A549 (cell line): ENCODE data around the gene TUNAR. TPM values are rescaled to one million over a fixed set of nuclear protein-coding genes. Genes with fewer than 3 reads are reported as not detected.

Source experiments
- ATAC-seq, 2 experiments: fragments of 200-7000 bp in 1 of 2; fragments of >200 bp in 1 of 2; cut with Nextera tagmentation in 1 of 2; cut with Tn5 transposase in 1 of 2; 3 replicates each; pipeline versions ENCODE4 v1.8.0 to v1.9.1; 2018 to 2020; ENCODE audit warnings: mild to moderate bottlenecking in 1 of 2, moderate library complexity in 1 of 2
- CTCF ChIA-PET: fragments of 300-600 bp; sonication (Branson Sonifier 250); formaldehyde crosslinking; extraction: SDS; loops from one replicate; lab custom pipeline; 2021; ENCODE audit warnings: antibody characterized with exemption, inconsistent platforms; lab: Yijun Ruan, JAX
- POLR2A ChIA-PET: fragments of 350-600 bp; formaldehyde crosslinking; extraction: SDS; loops from one replicate; lab custom pipeline; 2021; ENCODE audit warnings: antibody characterized with exemption, inconsistent platforms; lab: Yijun Ruan, JAX
- DNase-seq, 2 experiments: peaks; one replicate each; pipeline versions ENCODE4 v3.0.0 to v3.0.0-alpha.2; 2011 to 2016; ENCODE audit warnings: low read depth in 1 of 2, low spot score in 1 of 2
- FAIRE-seq: peaks from 2 replicates; lab custom pipeline; 2011; peaks lifted over from hg19 to GRCh38; lab: Jason Lieb, UNC
- H3K27ac ChIP-seq, 2 experiments: fragments of >200 bp; sonication (Bioruptor Twin); formaldehyde crosslinking; 3 replicates each; pipeline ENCODE4 v1.5.1; 2016 to 2017
- H3K4me1 ChIP-seq: fragments of >200 bp; sonication (Bioruptor Twin); formaldehyde crosslinking; 3 replicates; pipeline ENCODE4 v1.6.1; 2016
- H3K4me2 ChIP-seq: fragments of >200 bp; sonication (Bioruptor Twin); formaldehyde crosslinking; 3 replicates; pipeline ENCODE4 v1.6.1; 2016
- H3K4me3 ChIP-seq: fragments of >200 bp; sonication (Bioruptor Twin); formaldehyde crosslinking; 3 replicates; pipeline ENCODE4 v1.5.1; 2016
- H3K9me3 ChIP-seq: fragments of >200 bp; sonication (Bioruptor Twin); formaldehyde crosslinking; 3 replicates; pipeline ENCODE4 v1.6.1; 2016
- BCL3 ChIP-seq: fragments of >200 bp; sonication (Bioruptor Twin); formaldehyde crosslinking; IDR thresholded peaks from 3 replicates; pipeline ENCODE4 v1.6.1; 2016
- BHLHE40 ChIP-seq: IDR thresholded peaks from 2 replicates; pipeline ENCODE4 v1.6.1; 2012; ENCODE audit warnings: low read depth, low read length, inconsistent platforms
- CHD2 ChIP-seq: fragments of 150-350 bp; IDR thresholded peaks from 2 replicates; pipeline ENCODE4 v1.6.1; 2014; ENCODE audit warnings: low read length; ENCODE audit not compliant: partially characterized antibody
- CHD4 ChIP-seq: fragments of 200-600 bp; sonication (generic); IDR thresholded peaks from 2 replicates; pipeline ENCODE4 v1.6.1; 2016; ENCODE audit warnings: antibody characterized with exemption, mild to moderate bottlenecking, borderline replicate concordance
- CTCF ChIP-seq: fragments of >200 bp; sonication (Bioruptor Twin); formaldehyde crosslinking; IDR thresholded peaks from 3 replicates; pipeline ENCODE4 v1.5.1; 2016
- E2F6 ChIP-seq: IDR thresholded peaks from 2 replicates; pipeline ENCODE4 v1.6.1; 2012; ENCODE audit warnings: low read depth, borderline replicate concordance
- EHF ChIP-seq: fragments of 250-450 bp; sonication (Bioruptor Pico); IDR thresholded peaks from 2 replicates; pipeline ENCODE4 v1.5.0; 2020; ENCODE audit warnings: mild to moderate bottlenecking
- EHMT2 ChIP-seq: fragments of 200-600 bp; sonication (generic); IDR thresholded peaks from 2 replicates; pipeline ENCODE4 v1.6.1; 2016; ENCODE audit warnings: antibody characterized with exemption, low read depth, mild to moderate bottlenecking, moderate library complexity
- EP300 ChIP-seq, 2 experiments: fragments of >200 bp; sonication (Bioruptor Twin); formaldehyde crosslinking; IDR thresholded peaks; 2 replicates in 1 of 2; 3 replicates in 1 of 2; pipeline ENCODE4 v1.6.1; 2016 to 2017
- FOSL2 ChIP-seq, 2 experiments: fragments of 450-650 bp in 1 of 2; fragments of >200 bp in 1 of 2; sonication (Bioruptor Twin) in 1 of 2; formaldehyde crosslinking; IDR thresholded peaks; 2 replicates each; pipeline versions ENCODE4 v1.5.0 to v1.6.1; 2016 to 2020; ENCODE audit warnings: mild to moderate bottlenecking in 1 of 2, moderate library complexity in 1 of 2
- FOXS1 ChIP-seq: fragments of 250-450 bp; sonication (Bioruptor Pico); IDR thresholded peaks from 2 replicates; pipeline ENCODE4 v1.5.0; 2020; ENCODE audit warnings: mild to moderate bottlenecking, moderate library complexity
- HDAC2 ChIP-seq: fragments of 200-600 bp; sonication (generic); IDR thresholded peaks from 2 replicates; pipeline ENCODE4 v1.6.1; 2016
- HES2 ChIP-seq: fragments of >200 bp; sonication (Bioruptor Twin); formaldehyde crosslinking; IDR thresholded peaks from 2 replicates; pipeline ENCODE4 v1.6.1; 2016
- HOXA7 ChIP-seq: fragments of 250-450 bp; sonication (Bioruptor Pico); IDR thresholded peaks from 2 replicates; pipeline ENCODE4 v1.5.0; 2020; ENCODE audit warnings: mild to moderate bottlenecking, moderate library complexity
- HOXB5 ChIP-seq: fragments of 250-450 bp; sonication (Bioruptor Pico); IDR thresholded peaks from 2 replicates; pipeline ENCODE4 v1.5.0; 2020; ENCODE audit warnings: mild to moderate bottlenecking, moderate library complexity
- JUNB ChIP-seq: fragments of >200 bp; sonication (Bioruptor Twin); formaldehyde crosslinking; IDR thresholded peaks from 2 replicates; pipeline ENCODE4 v1.6.1; 2016
- KDM5A ChIP-seq: fragments of 200-600 bp; sonication (generic); IDR thresholded peaks from 2 replicates; pipeline ENCODE4 v1.6.1; 2016; ENCODE audit warnings: antibody characterized with exemption, mild to moderate bottlenecking
- MAFK ChIP-seq: fragments of 450-650 bp; IDR thresholded peaks from 2 replicates; pipeline ENCODE4 v1.6.1; 2014; ENCODE audit not compliant: partially characterized antibody
- MYC ChIP-seq: IDR thresholded peaks from 2 replicates; pipeline ENCODE4 v1.6.1; 2012; ENCODE audit warnings: mild to moderate bottlenecking, inconsistent platforms, low read length, improper control_type of control experiment, borderline replicate concordance
- NFE2L2 ChIP-seq: fragments of 150-350 bp; conservative IDR thresholded peaks from 2 replicates; pipeline ENCODE4 v1.6.1; 2014; ENCODE audit warnings: low read length
- PHF8 ChIP-seq: fragments of 200-600 bp; sonication (generic); IDR thresholded peaks from 2 replicates; pipeline ENCODE4 v1.6.1; 2016; ENCODE audit warnings: low read depth, mild to moderate bottlenecking, antibody characterized with exemption, moderate library complexity, borderline replicate concordance
- POLR2A ChIP-seq: IDR thresholded peaks from 2 replicates; pipeline ENCODE4 v1.6.1; 2012; ENCODE audit warnings: mild to moderate bottlenecking, low read length
- POLR2AphosphoS2 ChIP-seq: conservative IDR thresholded peaks from 2 replicates; pipeline ENCODE4 v1.6.1; 2012; ENCODE audit warnings: low read length, improper control_type of control experiment, inconsistent platforms
- RAD21 ChIP-seq, 2 experiments: fragments of >200 bp in 1 of 2; sonication (Bioruptor Twin) in 1 of 2; formaldehyde crosslinking in 1 of 2; IDR thresholded peaks in 1 of 2; conservative IDR thresholded peaks in 1 of 2; 2 replicates in 1 of 2; 3 replicates in 1 of 2; pipeline ENCODE4 v1.6.1; 2012 to 2018; ENCODE audit warnings: inconsistent platforms in 1 of 2
- RFX5 ChIP-seq: fragments of 450-650 bp; IDR thresholded peaks from 2 replicates; pipeline ENCODE4 v1.7.1; 2014; ENCODE audit warnings: antibody characterized with exemption, mild to moderate bottlenecking, moderate library complexity
- RNF2 ChIP-seq: fragments of 200-600 bp; sonication (generic); IDR thresholded peaks from 2 replicates; pipeline ENCODE4 v1.6.1; 2016; ENCODE audit warnings: low read depth, mild to moderate bottlenecking, antibody characterized with exemption, moderate library complexity, borderline replicate concordance
- ZNF302 ChIP-seq: fragments of 250-450 bp; sonication (Bioruptor Pico); IDR thresholded peaks from 2 replicates; pipeline ENCODE4 v1.9.0; 2021; ENCODE audit warnings: inconsistent platforms, mild to moderate bottlenecking, moderate library complexity
- ZSCAN20 ChIP-seq: fragments of 250-450 bp; sonication (Bioruptor Pico); IDR thresholded peaks from 2 replicates; pipeline ENCODE4 v1.8.0; 2022; ENCODE audit warnings: mild to moderate bottlenecking, moderate library complexity
- WGBS: methylation state at CpG from one replicate; pipeline ENCODE4 v1.1.6; 2017; ENCODE audit errors: missing lambda C conversion rate; 5-methylcytosine and 5-hydroxymethylcytosine counted together
- polyA plus RNA-seq, 4 experiments: library from polyadenylated mRNA; depleted of rRNA in 3 of 4; stranded (reverse); fragments of >200 nt; fragmentation: RNase III in 1 of 4; extraction: RNeasy Plus Mini Kit Qiagen cat#74134 plus additional on column Dnase treatment in 1 of 4; gene quantifications; 2 replicates in 3 of 4; 3 replicates in 1 of 4; pipeline ENCODE4 v1.2.3, GENCODE V29; 2011 to 2017

The TUNAR gene
- polyA plus RNA-seq, 2 of the 4 experiments (the other 2 are of a cell fraction): not detected

GRCh38 chr14:95884377-95884776 is 7.7 kb downstream of the TUNAR start:
- ATAC-seq (no peak), FAIRE-seq (no peak), DNase-seq (no peak)
- H3K4me1 ChIP-seq: no peaks in the 10 kb centered on the region
- H3K9me3 ChIP-seq: no peaks in the 10 kb centered on the region
- TF ChIP-seq KDM5A: no peak
- TF ChIP-seq RAD21 (conservative IDR thresholded peaks at IDR 0.05 in 1 of 2, IDR thresholded peaks at IDR 0.05 in 1 of 2): no peak
- no peak for TF ChIP-seq EP300 (IDR thresholded peaks at IDR 0.05)
- no peak for TF ChIP-seq POLR2AphosphoS2
- no peak for TF ChIP-seq HOXA7 (CRISPR knock-in tag)
- POLR2A ChIA-PET: no interaction called here
- H3K4me3 ChIP-seq: no peak overlapping the region
- 19% methylated on average over 3 of the region's 3 CpGs for WGBS
- H3K27ac ChIP-seq: no peak overlapping the region
- H3K4me2 ChIP-seq: no peak overlapping the region
- CTCF ChIA-PET: interaction anchor here (1.5 kb wide), 1 partner anchor 110 kb away, joined by 3 read pairs; no protein-coding TSS in a partner anchor

- ChIA-PET CTCF (no interaction called here), POLR2A (no interaction called here)
- Histone ChIP-seq H3K4me2 (no peak overlapping the region), H3K9me3 (no peaks in the 10 kb centered on the region), H3K27ac (no peak overlapping the region), H3K4me1 (no peaks in the 10 kb centered on the region), H3K4me3 (no peak overlapping the region)
- FAIRE-seq (no peak), DNase-seq (no peak), ATAC-seq (no peak)
- WGBS: 51% methylated on average over 7 of the region's 7 CpGs
- TF ChIP-seq HOXA7 (CRISPR knock-in tag): no peak
- TF ChIP-seq NFE2L2: no peak
- TF ChIP-seq BHLHE40: no peak
- TF ChIP-seq CHD4: no peak
- no peak for TF ChIP-seq FOSL2 (IDR thresholded peaks at IDR 0.05)
- TF ChIP-seq FOSL2 (CRISPR knock-in tag; IDR thresholded peaks at IDR 0.05): no peak
- no peak for TF ChIP-seq JUNB
- TF ChIP-seq CHD2: no peak
- no peak for TF ChIP-seq MYC
- TF ChIP-seq ZNF302 (CRISPR knock-in tag): no peak
- TF ChIP-seq POLR2A: no peak
- no peak for TF ChIP-seq RAD21 (conservative IDR thresholded peaks at IDR 0.05 in 1 of 2, IDR thresholded peaks at IDR 0.05 in 1 of 2)
- no peak for TF ChIP-seq ZSCAN20 (CRISPR knock-in tag)
- no peak for TF ChIP-seq HDAC2
- TF ChIP-seq EHF (CRISPR knock-in tag): no peak
- no peak for TF ChIP-seq FOXS1 (CRISPR knock-in tag)
- TF ChIP-seq RNF2: no peak
- TF ChIP-seq HOXB5 (CRISPR knock-in tag): no peak
- TF ChIP-seq MAFK: no peak
- TF ChIP-seq E2F6: no peak
- TF ChIP-seq HES2: no peak
These were observed 8.6 kb downstream of the TUNAR start for GRCh38 chr14:95885278-95885677.

- Histone ChIP-seq H3K4me1 (no peaks in the 10 kb centered on the region), H3K4me3 (no peak overlapping the region), H3K4me2 (no peak overlapping the region), H3K9me3 (no peaks in the 10 kb centered on the region)
- POLR2A ChIA-PET: no interaction called here
- CTCF ChIA-PET: no interaction called here
- DNase-seq: no peak
- 34% methylated on average over 5 of the region's 7 CpGs for WGBS
- ATAC-seq: no peak
- FAIRE-seq: no peak
- TF ChIP-seq PHF8 (no peak), EHMT2 (no peak), KDM5A (no peak), CTCF (no peak), BCL3 (no peak), RFX5 (no peak)
- TF ChIP-seq, all 56 proteins: peak for 0
- no peak overlapping the region for H3K27ac ChIP-seq
These were observed 9.2 kb downstream of the TUNAR start for GRCh38 chr14:95885866-95886265.
